GM23338 (cell line): ENCODE measurements around the gene KLHDC8A. TPM values are rescaled to one million over a fixed set of nuclear protein-coding genes. Genes with fewer than 3 reads are reported as not detected.

ENCODE experiments used
- ATAC-seq: fragments of 200-7000 bp; cut with Tn5 transposase; 3 replicates; pipeline ENCODE4 v1.9.1; 2020
- DNase-seq: peaks from one replicate; pipeline ENCODE4 v3.0.0-alpha.2; 2015; ENCODE audit warnings: low spot score
- H2AFZ ChIP-seq: fragments of 200-600 bp; sonication (generic); 2 replicates; pipeline ENCODE4 v1.8.0; 2016; ENCODE audit warnings: antibody characterized with exemption, mild to moderate bottlenecking, moderate library complexity
- H3F3A ChIP-seq: fragments of 200-600 bp; sonication (generic); replicated peaks from 2 replicates; pipeline ENCODE4 v1.8.0; 2017; ENCODE audit warnings: antibody characterized with exemption, mixed run types, low read depth
- H3K27ac ChIP-seq: fragments of 200-600 bp; sonication (generic); 2 replicates; pipeline ENCODE4 v1.6.1; 2016; ENCODE audit warnings: low read depth
- H3K27me3 ChIP-seq: fragments of 200-600 bp; sonication (generic); 2 replicates; pipeline ENCODE4 v1.8.0; 2016; ENCODE audit warnings: mild to moderate bottlenecking, mixed run types, moderate library complexity; ENCODE audit not compliant: insufficient read depth
- H3K36me3 ChIP-seq: fragments of 200-600 bp; sonication (generic); 2 replicates; pipeline ENCODE4 v1.8.0; 2016; ENCODE audit warnings: mild to moderate bottlenecking; ENCODE audit not compliant: insufficient read depth
- H3K4me1 ChIP-seq: fragments of 200-600 bp; sonication (generic); 2 replicates; pipeline ENCODE4 v1.8.0; 2016; ENCODE audit warnings: mild to moderate bottlenecking, moderate library complexity; ENCODE audit not compliant: insufficient read depth
- H3K4me2 ChIP-seq: fragments of 200-600 bp; sonication (generic); 2 replicates; pipeline ENCODE4 v1.7.1; 2017; ENCODE audit warnings: mixed run types
- H3K4me3 ChIP-seq: fragments of 200-600 bp; sonication (generic); 2 replicates; pipeline ENCODE4 v1.6.1; 2016; ENCODE audit warnings: mixed run types
- H3K79me2 ChIP-seq: fragments of 200-600 bp; sonication (generic); replicated peaks from 2 replicates; pipeline ENCODE4 v1.8.0; 2017; ENCODE audit warnings: mild to moderate bottlenecking; ENCODE audit not compliant: insufficient read depth
- H3K9me2 ChIP-seq: fragments of 200-600 bp; sonication (generic); 2 replicates; pipeline ENCODE4 v1.8.0; 2017; ENCODE audit not compliant: insufficient read depth
- H4K20me1 ChIP-seq: fragments of 200-600 bp; sonication (generic); replicated peaks from 2 replicates; pipeline ENCODE4 v1.8.0; 2017; ENCODE audit warnings: mild to moderate bottlenecking; ENCODE audit not compliant: insufficient read depth
- H3K27ac Mint-ChIP-seq: 2 replicates; pipeline ENCODE4 v1.8.0; 2020; ENCODE audit warnings: inconsistent platforms, mild to moderate bottlenecking, moderate library complexity, mixed read lengths
- H3K27me3 Mint-ChIP-seq: 3 replicates; pipeline ENCODE4 v1.8.0; 2022; ENCODE audit warnings: low read depth, mild to moderate bottlenecking, moderate library complexity, mixed read lengths, inconsistent platforms; ENCODE audit not compliant: insufficient read depth, poor library complexity
- H3K36me3 Mint-ChIP-seq: 3 replicates; pipeline ENCODE4 v1.8.0; 2021; ENCODE audit warnings: low read depth, mild to moderate bottlenecking, inconsistent platforms, moderate library complexity, mixed read lengths
- H3K4me1 Mint-ChIP-seq: 3 replicates; pipeline ENCODE4 v1.8.0; 2020; ENCODE audit warnings: mild to moderate bottlenecking, inconsistent platforms, mixed read lengths
- H3K4me3 Mint-ChIP-seq: 3 replicates; pipeline ENCODE4 v1.8.0; 2021; ENCODE audit warnings: moderate library complexity, mild to moderate bottlenecking, inconsistent platforms, mixed read lengths
- H3K9me3 Mint-ChIP-seq: 3 replicates; pipeline ENCODE4 v1.8.0; 2020; ENCODE audit warnings: moderate library complexity, mild to moderate bottlenecking, inconsistent platforms, mixed read lengths
- CREB1 ChIP-seq: fragments of 250-450 bp; sonication (Bioruptor Pico); IDR thresholded peaks from 2 replicates; pipeline ENCODE4 v1.5.0; 2020; ENCODE audit warnings: low read depth, mild to moderate bottlenecking, moderate library complexity
- ZNF114 ChIP-seq: fragments of 250-450 bp; sonication (Bioruptor Pico); IDR thresholded peaks from 2 replicates; pipeline ENCODE4 v1.5.0; 2020; ENCODE audit warnings: mild to moderate bottlenecking, moderate library complexity
- polyA plus RNA-seq: library from polyadenylated mRNA; unstranded; fragments of >200 nt; fragmentation: Nextera tagmentation; extraction: Ambion mirVana; gene quantifications from 2 replicates; pipeline ENCODE4 v1.2.1, GENCODE V29; 2016
- total RNA-seq: library from RNA; depleted of rRNA; stranded (reverse); fragments of >200 nt; shearing (Covaris generic); gene quantifications from 2 replicates; pipeline ENCODE4 v1.2.3, GENCODE V29; 2014
- TF ChIP-seq, protein P1 (sequence below): fragments of 250-450 bp; sonication (Bioruptor Pico); IDR thresholded peaks from 2 replicates; pipeline ENCODE4 v1.5.0; 2020; ENCODE audit warnings: mild to moderate bottlenecking, moderate library complexity
- TF ChIP-seq, protein P2 (sequence below), 2 experiments: fragments of 200-600 bp in 1 of 2; sonication (generic) in 1 of 2; conservative IDR thresholded peaks; 2 replicates each; pipeline versions ENCODE4 v1.5.1 to v1.6.1; 2016 to 2017; ENCODE audit warnings: antibody characterized with exemption in 2 of 2, low read depth in 2 of 2, mild to moderate bottlenecking in 2 of 2, moderate library complexity in 1 of 2
- TF ChIP-seq, protein P3 (sequence below): IDR thresholded peaks from 2 replicates; pipeline ENCODE4 v1.6.1; 2016; ENCODE audit warnings: antibody characterized with exemption

KLHDC8A gene
- total and polyA plus RNA-seq, 2 experiments from 2014 or later, result 1.7 to 2.8 TPM

DNA sequence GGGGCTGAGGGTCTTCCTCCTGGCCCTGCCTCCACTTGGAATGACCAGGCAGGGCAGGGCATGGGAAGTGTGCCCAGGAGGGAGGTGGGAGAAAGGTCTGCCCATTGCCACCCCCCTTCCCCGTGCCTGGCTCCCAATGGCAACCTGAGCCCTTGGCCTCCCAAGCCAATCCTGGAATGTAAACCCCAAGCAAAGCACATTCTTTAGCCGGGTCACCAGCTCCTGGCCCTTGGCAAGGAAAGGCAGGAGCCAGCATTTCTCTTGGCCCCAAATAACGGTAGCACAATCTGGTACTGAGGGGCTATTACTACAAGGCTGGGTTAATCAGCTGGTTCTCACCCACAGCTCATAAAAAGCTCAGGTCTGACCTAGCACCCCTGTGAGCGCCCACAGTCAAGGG, 28.2 kb downstream of the KLHDC8A start:
- Histone ChIP-seq H4K20me1 (no peaks in the 10 kb centered on the region), H3K4me3 (no peak overlapping the region), H3K27me3 (no peaks in the 10 kb centered on the region), H3K4me2 (no peak overlapping the region), H3K9me2 (no peaks in the 10 kb centered on the region), H3F3A (0 out of 2 replicates have a peak, but pooled peaks cover 4% of the 10 kb centered on the region), H3K4me1 (peaks cover 2% of the 10 kb centered on the region), H3K36me3 (no peaks in the 10 kb centered on the region), H3K79me2 (no peaks in the 10 kb centered on the region), H3K27ac (no peak overlapping the region), H2AFZ (no peak overlapping the region)
- Mint-ChIP-seq H3K36me3 (no peaks in the 10 kb centered on the region), H3K9me3 (no peaks in the 10 kb centered on the region), H3K4me3 (no peak overlapping the region), H3K4me1 (peaks cover 14% of the 10 kb centered on the region), H3K27ac (no peak overlapping the region), H3K27me3 (peaks cover 11% of the 10 kb centered on the region)
- no peak for TF ChIP-seq ZNF114 (CRISPR knock-in tag)
- TF ChIP-seq, protein P1, sequence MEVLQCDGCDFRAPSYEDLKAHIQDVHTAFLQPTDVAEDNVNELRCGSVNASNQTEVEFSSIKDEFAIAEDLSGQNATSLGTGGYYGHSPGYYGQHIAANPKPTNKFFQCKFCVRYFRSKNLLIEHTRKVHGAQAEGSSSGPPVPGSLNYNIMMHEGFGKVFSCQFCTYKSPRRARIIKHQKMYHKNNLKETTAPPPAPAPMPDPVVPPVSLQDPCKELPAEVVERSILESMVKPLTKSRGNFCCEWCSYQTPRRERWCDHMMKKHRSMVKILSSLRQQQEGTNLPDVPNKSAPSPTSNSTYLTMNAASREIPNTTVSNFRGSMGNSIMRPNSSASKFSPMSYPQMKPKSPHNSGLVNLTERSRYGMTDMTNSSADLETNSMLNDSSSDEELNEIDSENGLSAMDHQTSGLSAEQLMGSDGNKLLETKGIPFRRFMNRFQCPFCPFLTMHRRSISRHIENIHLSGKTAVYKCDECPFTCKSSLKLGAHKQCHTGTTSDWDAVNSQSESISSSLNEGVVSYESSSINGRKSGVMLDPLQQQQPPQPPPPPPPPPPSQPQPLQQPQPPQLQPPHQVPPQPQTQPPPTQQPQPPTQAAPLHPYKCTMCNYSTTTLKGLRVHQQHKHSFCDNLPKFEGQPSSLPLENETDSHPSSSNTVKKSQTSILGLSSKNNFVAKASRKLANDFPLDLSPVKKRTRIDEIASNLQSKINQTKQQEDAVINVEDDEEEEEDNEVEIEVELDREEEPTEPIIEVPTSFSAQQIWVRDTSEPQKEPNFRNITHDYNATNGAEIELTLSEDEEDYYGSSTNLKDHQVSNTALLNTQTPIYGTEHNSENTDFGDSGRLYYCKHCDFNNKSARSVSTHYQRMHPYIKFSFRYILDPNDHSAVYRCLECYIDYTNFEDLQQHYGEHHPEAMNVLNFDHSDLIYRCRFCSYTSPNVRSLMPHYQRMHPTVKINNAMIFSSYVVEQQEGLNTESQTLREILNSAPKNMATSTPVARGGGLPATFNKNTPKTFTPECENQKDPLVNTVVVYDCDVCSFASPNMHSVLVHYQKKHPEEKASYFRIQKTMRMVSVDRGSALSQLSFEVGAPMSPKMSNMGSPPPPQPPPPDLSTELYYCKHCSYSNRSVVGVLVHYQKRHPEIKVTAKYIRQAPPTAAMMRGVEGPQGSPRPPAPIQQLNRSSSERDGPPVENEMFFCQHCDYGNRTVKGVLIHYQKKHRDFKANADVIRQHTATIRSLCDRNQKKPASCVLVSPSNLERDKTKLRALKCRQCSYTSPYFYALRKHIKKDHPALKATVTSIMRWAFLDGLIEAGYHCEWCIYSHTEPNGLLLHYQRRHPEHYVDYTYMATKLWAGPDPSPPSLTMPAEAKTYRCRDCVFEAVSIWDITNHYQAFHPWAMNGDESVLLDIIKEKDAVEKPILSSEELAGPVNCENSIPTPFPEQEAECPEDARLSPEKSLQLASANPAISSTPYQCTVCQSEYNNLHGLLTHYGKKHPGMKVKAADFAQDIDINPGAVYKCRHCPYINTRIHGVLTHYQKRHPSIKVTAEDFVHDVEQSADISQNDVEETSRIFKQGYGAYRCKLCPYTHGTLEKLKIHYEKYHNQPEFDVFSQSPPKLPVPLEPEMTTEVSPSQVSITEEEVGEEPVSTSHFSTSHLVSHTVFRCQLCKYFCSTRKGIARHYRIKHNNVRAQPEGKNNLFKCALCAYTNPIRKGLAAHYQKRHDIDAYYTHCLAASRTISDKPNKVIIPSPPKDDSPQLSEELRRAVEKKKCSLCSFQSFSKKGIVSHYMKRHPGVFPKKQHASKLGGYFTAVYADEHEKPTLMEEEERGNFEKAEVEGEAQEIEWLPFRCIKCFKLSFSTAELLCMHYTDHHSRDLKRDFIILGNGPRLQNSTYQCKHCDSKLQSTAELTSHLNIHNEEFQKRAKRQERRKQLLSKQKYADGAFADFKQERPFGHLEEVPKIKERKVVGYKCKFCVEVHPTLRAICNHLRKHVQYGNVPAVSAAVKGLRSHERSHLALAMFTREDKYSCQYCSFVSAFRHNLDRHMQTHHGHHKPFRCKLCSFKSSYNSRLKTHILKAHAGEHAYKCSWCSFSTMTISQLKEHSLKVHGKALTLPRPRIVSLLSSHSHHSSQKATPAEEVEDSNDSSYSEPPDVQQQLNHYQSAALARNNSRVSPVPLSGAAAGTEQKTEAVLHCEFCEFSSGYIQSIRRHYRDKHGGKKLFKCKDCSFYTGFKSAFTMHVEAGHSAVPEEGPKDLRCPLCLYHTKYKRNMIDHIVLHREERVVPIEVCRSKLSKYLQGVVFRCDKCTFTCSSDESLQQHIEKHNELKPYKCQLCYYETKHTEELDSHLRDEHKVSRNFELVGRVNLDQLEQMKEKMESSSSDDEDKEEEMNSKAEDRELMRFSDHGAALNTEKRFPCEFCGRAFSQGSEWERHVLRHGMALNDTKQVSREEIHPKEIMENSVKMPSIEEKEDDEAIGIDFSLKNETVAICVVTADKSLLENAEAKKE (CRISPR knock-in tag), result no peak
- TF ChIP-seq, protein P2, sequence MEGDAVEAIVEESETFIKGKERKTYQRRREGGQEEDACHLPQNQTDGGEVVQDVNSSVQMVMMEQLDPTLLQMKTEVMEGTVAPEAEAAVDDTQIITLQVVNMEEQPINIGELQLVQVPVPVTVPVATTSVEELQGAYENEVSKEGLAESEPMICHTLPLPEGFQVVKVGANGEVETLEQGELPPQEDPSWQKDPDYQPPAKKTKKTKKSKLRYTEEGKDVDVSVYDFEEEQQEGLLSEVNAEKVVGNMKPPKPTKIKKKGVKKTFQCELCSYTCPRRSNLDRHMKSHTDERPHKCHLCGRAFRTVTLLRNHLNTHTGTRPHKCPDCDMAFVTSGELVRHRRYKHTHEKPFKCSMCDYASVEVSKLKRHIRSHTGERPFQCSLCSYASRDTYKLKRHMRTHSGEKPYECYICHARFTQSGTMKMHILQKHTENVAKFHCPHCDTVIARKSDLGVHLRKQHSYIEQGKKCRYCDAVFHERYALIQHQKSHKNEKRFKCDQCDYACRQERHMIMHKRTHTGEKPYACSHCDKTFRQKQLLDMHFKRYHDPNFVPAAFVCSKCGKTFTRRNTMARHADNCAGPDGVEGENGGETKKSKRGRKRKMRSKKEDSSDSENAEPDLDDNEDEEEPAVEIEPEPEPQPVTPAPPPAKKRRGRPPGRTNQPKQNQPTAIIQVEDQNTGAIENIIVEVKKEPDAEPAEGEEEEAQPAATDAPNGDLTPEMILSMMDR (conservative IDR thresholded peaks at IDR 0.05; ENCODE audit: low read depth in 2 of 2), result no peak
- TF ChIP-seq, protein P3, sequence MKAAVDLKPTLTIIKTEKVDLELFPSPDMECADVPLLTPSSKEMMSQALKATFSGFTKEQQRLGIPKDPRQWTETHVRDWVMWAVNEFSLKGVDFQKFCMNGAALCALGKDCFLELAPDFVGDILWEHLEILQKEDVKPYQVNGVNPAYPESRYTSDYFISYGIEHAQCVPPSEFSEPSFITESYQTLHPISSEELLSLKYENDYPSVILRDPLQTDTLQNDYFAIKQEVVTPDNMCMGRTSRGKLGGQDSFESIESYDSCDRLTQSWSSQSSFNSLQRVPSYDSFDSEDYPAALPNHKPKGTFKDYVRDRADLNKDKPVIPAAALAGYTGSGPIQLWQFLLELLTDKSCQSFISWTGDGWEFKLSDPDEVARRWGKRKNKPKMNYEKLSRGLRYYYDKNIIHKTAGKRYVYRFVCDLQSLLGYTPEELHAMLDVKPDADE, result no peak
- no peak for TF ChIP-seq CREB1 (CRISPR knock-in tag)
- ATAC-seq, result no peak
- no peak for DNase-seq
